Body of pancreas (tissue), 4 donors: ENCODE results near the gene MICOS13. TPM values are rescaled to one million over a fixed set of nuclear protein-coding genes. Genes with fewer than 3 reads are reported as not detected.

Experiments
- ATAC-seq: fragments of 150-250 bp; one replicate; pipeline ENCODE4 v1.9.1; 2016
- DNase-seq, 4 donors: peaks; one replicate each; pipeline ENCODE4 v3.0.0-alpha.2; 2019
- H3K27ac ChIP-seq, 4 donors: fragments of 200-600 bp; sonication (generic); 1 replicate in 3 of 4; 2 replicates in 1 of 4; pipeline versions ENCODE4 v1.5.1 to v1.6.1; 2016 to 2019; ENCODE audit warnings: mild to moderate bottlenecking in 1 of 4, mixed read lengths in 1 of 4, moderate library complexity in 1 of 4
- H3K27me3 ChIP-seq, 2 donors: fragments of 200-600 bp; sonication (generic); one replicate each; pipeline ENCODE4 v1.6.0; 2016; ENCODE audit warnings: mild to moderate bottlenecking in 1 of 2
- H3K36me3 ChIP-seq, 2 donors: fragments of 200-600 bp; sonication (generic); replicated peaks in 1 of 2; 2 replicates each; pipeline ENCODE4 v1.5.1; 2016; ENCODE audit warnings: low read depth in 2 of 2; ENCODE audit not compliant: insufficient read depth in 1 of 2
- H3K4me1 ChIP-seq: fragments of 200-600 bp; sonication (generic); one replicate; pipeline ENCODE4 v1.6.0; 2016
- H3K4me3 ChIP-seq, 2 donors: fragments of 200-600 bp; sonication (generic); 1 replicate in 1 of 2; 2 replicates in 1 of 2; pipeline ENCODE4 v1.5.1; 2016 to 2019
- H3K9me3 ChIP-seq, 3 donors: fragments of 200-600 bp; sonication (generic); 1 replicate in 2 of 3; 2 replicates in 1 of 3; pipeline ENCODE4 v1.5.1; 2016
- POLR2A ChIP-seq, 3 donors: fragments of 450-650 bp; IDR thresholded peaks; one replicate each; pipeline ENCODE4 v1.6.1; 2016; ENCODE audit warnings: antibody characterized with exemption in 3 of 3, mild to moderate bottlenecking in 2 of 3
- WGBS, 2 donors: methylation state at CpG; one replicate each; pipeline ENCODE4 v1.1.5; 2017; 5-methylcytosine and 5-hydroxymethylcytosine counted together
- intact Hi-C: fragments of 100-400 bp; cut with DNase I; formaldehyde crosslinking; loops from one replicate; pipeline ENCODE4 v1.15.1; 2023
- total RNA-seq, 2 donors: library from RNA; depleted of rRNA; stranded (reverse); fragments of >200 nt; gene quantifications; one replicate each; pipeline ENCODE4 v1.1.0, GENCODE V29; 2016
- TF ChIP-seq, protein P1 (sequence below), 7 experiments: fragments of 450-650 bp in 4 of 7; fragments of 200-600 bp in 3 of 7; sonication (generic) in 3 of 7; IDR thresholded peaks; one replicate each; pipeline ENCODE4 v1.5.1; 2016 to 2019; ENCODE audit warnings: antibody characterized with exemption in 7 of 7

Gene MICOS13
- total RNA-seq, 2 donors from 2014 or later = 14.5 to 14.8 TPM

DNA sequence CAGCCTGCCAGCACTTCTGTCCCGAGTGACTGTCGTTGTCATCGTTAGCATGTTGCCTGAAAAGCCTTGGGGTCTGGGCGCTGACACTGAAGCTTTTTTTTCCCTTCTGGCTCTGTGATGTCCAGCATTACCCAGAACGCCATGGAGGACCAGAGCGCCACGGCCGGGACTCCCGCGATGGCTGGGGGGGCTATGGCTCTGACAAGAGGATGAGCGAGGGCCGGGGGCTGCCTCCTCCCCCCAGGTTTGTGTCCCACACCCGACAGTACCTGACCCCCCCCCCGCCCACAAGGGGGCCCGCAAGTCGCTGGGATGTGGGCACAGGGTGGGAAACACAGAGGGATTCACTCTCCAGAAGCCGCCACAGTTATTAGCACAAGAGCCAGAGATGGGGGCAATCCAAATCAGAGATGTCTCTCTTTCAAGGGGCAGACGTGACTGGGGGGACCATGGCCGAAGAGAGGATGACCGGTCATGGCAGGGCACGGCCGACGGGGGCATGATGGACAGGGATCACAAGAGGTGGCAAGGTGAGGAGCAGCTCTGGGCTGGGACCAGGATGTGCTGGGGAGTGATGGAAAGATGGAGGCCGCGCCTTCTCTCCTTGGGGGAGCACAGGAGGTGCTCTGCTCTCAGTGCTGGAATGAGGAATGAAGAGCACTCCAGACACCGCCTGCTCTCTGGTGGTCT is 13.2 kb downstream of the MICOS13 start:
- Histone ChIP-seq H3K36me3 (peaks cover 24 to 54% of the 10 kb centered on the region in 2 donors), H3K9me3 (no peaks in the 10 kb centered on the region), H3K27me3 (no peaks in the 10 kb centered on the region), H3K4me3 (no peak overlapping the region), H3K27ac (no peak overlapping the region), H3K4me1 (no peaks in the 10 kb centered on the region)
- ATAC-seq (no peak), DNase-seq (no peak)
- WGBS, 2 donors = 84 to 96% methylated on average over 13 to 25 of the region's 26 CpGs
- TF ChIP-seq, protein P1, sequence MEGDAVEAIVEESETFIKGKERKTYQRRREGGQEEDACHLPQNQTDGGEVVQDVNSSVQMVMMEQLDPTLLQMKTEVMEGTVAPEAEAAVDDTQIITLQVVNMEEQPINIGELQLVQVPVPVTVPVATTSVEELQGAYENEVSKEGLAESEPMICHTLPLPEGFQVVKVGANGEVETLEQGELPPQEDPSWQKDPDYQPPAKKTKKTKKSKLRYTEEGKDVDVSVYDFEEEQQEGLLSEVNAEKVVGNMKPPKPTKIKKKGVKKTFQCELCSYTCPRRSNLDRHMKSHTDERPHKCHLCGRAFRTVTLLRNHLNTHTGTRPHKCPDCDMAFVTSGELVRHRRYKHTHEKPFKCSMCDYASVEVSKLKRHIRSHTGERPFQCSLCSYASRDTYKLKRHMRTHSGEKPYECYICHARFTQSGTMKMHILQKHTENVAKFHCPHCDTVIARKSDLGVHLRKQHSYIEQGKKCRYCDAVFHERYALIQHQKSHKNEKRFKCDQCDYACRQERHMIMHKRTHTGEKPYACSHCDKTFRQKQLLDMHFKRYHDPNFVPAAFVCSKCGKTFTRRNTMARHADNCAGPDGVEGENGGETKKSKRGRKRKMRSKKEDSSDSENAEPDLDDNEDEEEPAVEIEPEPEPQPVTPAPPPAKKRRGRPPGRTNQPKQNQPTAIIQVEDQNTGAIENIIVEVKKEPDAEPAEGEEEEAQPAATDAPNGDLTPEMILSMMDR (IDR thresholded peaks at IDR 0.05) = no peak
- TF ChIP-seq POLR2A (IDR thresholded peaks at IDR 0.05) = no peak
- intact Hi-C loops = no loop called here

DNA sequence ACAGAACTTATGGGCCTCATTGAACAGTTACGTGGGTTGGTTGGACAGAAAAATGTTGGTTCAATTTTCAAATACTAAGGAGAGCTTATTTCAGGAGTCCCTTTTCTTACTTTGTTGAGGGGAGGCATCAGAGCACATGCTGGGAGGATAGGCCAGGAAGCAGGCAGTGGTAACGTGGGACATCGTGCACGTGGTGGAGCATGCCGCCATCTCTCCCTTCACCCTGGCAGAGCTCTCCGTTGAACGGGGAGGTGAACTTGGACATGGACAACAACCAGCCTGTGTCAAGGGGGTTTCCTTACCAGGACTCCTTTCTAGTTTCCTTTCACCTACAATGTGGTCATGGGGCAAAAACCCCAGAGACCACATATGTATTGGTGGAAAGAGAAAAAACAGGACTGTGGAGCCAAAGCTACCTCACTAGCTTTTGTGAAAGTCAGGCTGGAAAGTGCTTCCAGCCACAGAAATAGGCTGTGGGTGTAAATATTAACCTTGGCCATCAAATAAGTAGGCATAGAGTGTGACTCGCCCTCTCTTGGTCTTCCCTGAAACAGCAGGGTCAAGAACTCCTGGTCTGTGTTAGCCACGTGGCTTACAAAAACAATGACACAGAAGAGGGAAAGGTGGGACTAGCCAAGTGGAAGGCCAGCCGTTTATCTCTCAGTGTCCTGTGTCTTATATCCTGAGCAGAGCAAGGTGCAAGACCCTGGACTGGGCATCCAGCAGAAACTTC is 14.4 kb downstream of the MICOS13 start:
- H3K36me3 ChIP-seq = peaks cover 28 to 65% of the 10 kb centered on the region in 2 donors

DNA sequence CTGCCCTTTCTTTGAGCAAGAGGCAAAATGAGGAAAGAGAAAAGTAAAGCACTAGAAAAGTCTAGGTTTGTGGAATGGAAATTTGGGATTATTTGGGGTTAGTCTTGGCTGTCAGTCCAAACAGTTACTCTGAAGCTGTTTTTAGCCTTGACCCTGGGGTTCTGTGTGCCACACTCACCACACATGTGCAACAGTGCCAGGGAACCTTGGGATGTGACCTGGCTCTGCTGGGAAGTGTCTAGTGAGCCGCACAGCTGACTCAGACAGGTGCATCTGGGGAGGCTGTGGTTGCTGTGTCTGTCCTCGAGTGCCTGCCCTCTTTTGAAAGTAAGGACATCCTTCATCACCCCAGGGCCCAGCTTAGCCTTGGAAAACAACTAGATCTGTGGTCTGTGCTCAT is 15.8 kb downstream of the MICOS13 start:
- H3K4me1 ChIP-seq = no peaks in the 10 kb centered on the region
- DNase-seq (no peak), ATAC-seq (no peak)
- TF ChIP-seq, protein P1 (IDR thresholded peaks at IDR 0.05) = no peak
- TF ChIP-seq POLR2A (IDR thresholded peaks at IDR 0.05) = no peak
- H3K36me3 ChIP-seq = peaks cover 28 to 69% of the 10 kb centered on the region in 2 donors
- no peak overlapping the region for H3K4me3 ChIP-seq
- 75% methylated on average over 2 of the region's 2 CpGs; no CpG with 5 or more reads in 1 of the 2 donors for WGBS, 2 donors
- H3K9me3 ChIP-seq = no peaks in the 10 kb centered on the region
- no peaks in the 10 kb centered on the region for H3K27me3 ChIP-seq
- H3K27ac ChIP-seq = no peak overlapping the region
- intact Hi-C loops = no loop called here

More for the DNA sequence above, 14.4 kb downstream of the MICOS13 start:
- H3K27ac ChIP-seq = no peak overlapping the region
- H3K9me3 ChIP-seq = no peaks in the 10 kb centered on the region
- H3K27me3 ChIP-seq = no peaks in the 10 kb centered on the region
- no peaks in the 10 kb centered on the region for H3K4me1 ChIP-seq
- 71 to 74% methylated on average over 10 of the region's 10 CpGs for WGBS, 2 donors
- no peak for DNase-seq
- TF ChIP-seq, protein P1 (IDR thresholded peaks at IDR 0.05) = no peak
- TF ChIP-seq POLR2A (IDR thresholded peaks at IDR 0.05) = no peak
- ATAC-seq = no peak
- intact Hi-C loops = no loop called here
- H3K4me3 ChIP-seq = no peak overlapping the region

DNA sequence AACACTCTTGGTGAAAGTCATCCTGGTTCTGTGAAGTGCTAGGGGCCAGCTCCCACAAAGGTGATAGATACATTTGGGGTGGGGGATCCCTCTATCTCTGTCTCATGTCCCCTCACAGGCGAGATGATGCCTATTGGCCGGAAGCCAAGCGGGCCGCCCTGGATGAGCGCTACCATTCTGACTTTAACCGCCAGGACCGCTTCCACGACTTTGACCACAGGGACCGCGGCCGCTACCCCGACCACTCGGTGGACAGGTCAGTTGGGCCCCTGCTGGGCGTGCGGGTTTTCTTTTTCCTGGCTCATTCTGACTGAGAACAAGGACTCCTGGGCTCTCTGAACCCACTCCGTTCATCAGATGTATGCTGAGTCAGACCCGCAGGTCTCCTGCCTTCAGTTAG is 16.4 kb downstream of the MICOS13 start:
- Histone ChIP-seq H3K4me3 (no peak overlapping the region), H3K4me1 (no peaks in the 10 kb centered on the region), H3K27ac (no peak overlapping the region), H3K27me3 (no peaks in the 10 kb centered on the region), H3K36me3 (peaks cover 28 to 64% of the 10 kb centered on the region in 2 donors), H3K9me3 (no peaks in the 10 kb centered on the region)
- no peak for TF ChIP-seq POLR2A (IDR thresholded peaks at IDR 0.05)
- TF ChIP-seq, protein P1 (IDR thresholded peaks at IDR 0.05) = no peak
- 88 to 91% methylated on average over 13 to 17 of the region's 17 CpGs for WGBS, 2 donors
- no peak for ATAC-seq
- no peak for DNase-seq
- intact Hi-C loops = no loop called here
